HG03378 (cell line): ENCODE measurements around the gene DAZAP1.
"Not testable (repeated sequence)": the region's sequence is repeated elsewhere in the genome, so short reads cannot be mapped to it uniquely, and the experiment has no call there.

Source experiments
- ATAC-seq: cut with Tn5 transposase; IDR thresholded peaks from one replicate; pipeline ENCODE4 v1.9.1; 2021; ENCODE audit warnings: mild to moderate bottlenecking, moderate library complexity; ENCODE audit not compliant: unreplicated experiment

The DAZAP1 gene

DNA sequence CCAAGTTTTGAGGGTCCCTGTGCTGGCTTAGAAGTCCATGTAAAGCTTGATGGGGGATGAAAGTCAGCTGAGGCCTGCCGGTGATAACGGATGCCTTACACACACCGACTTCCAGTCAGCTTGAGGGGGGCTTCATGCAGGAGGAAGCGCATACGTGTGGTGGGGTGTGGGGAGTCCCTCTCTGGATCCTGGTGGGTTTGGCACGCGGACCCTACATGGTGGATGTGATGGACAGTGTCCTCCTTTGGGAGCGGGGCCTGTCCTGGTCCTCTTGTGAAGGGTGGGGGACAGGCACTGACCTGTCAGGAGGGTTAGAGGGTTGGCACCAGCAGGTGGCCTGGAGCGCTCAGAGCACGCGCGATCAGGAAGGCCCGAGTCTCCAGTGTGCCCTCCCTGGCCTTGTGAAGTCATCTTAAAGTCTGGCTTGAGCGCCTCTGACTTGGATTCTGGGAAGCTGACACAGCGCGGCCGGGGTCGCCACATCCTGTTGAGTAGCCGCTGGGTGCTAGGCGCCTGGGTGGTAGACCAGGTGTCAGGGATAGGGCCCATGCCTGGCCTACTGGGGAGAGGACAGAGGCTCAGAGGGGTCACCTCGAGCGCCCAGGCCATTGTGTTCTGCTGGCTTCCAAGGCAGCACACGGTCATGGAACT is 2.9 kb downstream of the DAZAP1 start:
- no peak for ATAC-seq

DNA sequence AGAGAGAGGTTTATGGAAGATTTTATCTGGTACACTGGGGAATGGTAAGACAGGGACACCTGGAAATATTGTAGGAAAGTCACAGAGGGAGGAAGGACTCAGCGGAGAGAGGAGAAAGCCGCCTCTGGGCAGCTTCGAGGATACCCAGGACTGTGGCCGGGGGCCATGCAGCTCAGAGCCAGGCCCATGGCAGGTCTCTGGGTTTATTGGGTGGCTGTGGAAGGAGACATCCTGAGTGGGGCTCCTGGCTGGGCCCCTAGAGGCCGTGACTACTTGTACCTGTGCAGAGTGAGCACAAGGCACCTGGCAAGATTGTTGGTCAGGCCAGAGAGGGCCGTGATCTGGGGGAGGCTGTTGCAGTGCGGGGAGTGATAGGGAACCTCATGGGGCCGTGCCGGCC is 3.4 kb downstream of the DAZAP1 start:
- no peak for ATAC-seq

DNA sequence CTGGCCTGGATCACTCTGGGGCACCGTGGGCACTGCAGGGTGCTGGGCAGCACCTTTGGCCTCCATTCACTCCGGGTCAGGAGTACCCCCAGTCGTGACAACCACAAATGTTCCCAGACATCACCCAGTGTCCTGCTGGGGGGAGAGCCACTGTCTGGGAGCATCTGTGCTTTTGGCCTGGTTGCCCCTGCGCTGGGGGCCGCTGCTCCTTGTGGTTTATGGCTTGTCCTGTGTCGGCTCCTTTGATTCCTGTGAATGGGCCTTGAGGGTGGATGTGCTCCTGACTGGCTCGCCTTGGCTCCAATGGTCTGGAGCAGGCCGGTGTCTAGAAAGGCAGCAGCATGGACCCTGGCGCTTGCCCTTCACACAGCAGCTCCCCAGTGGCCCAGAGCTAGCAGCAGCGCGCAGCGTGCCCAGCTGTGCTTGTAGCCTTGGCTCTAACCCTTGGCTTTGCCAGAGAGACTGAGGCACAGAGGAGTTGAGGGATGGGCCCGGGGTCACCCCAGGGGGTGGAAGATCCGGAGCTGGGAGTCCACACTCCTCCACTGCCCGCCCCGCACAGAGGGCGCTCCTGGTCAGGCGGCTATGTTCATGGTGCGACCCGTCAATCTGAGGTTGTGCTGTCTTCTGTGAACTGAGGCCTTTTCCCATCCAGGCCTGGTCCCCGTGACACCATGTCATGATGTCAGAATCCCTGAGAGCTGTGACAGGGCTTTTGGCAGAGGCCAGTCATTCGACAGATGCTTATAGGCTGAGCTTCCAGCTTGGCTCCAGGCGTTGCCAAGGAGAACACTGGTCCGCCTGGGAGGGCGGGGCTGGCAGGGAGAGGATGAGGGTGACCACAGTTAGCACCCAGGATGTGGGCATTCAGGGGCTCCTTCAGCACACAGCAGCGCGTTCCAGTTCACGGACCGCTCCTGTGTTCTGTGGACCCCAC is 4.1 kb downstream of the DAZAP1 start:
- no peak for ATAC-seq

DNA sequence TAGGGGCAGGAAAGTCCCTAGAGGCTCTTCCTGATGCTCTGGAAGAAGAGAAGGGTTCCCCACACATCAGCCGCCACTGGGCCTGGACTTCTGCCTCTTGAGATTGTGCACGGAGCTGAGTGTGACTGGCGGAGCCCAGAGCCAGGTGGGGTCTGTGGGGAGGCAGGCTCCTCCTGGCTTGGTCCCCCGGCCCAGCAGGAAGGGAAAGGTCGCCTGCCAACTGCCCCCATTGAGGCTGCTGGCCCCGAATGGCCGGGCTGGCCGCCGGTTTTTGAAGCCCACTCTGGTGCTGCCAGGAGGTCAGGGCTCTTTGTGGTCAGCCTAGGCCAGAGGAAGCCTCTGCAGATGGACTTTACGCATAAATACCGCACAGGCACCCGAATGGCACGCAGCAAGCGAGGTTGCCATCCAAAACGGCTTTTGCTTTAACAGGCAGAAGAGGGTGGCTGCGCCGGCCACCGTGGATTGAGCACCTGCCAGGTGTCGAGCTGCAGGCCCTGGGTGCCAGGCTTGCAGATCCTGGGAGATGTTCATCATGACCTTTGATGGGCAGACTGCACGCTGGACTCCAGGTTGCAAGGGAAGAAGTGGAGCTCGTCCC is 5.0 kb downstream of the DAZAP1 start:
- ATAC-seq, result no peak

DNA sequence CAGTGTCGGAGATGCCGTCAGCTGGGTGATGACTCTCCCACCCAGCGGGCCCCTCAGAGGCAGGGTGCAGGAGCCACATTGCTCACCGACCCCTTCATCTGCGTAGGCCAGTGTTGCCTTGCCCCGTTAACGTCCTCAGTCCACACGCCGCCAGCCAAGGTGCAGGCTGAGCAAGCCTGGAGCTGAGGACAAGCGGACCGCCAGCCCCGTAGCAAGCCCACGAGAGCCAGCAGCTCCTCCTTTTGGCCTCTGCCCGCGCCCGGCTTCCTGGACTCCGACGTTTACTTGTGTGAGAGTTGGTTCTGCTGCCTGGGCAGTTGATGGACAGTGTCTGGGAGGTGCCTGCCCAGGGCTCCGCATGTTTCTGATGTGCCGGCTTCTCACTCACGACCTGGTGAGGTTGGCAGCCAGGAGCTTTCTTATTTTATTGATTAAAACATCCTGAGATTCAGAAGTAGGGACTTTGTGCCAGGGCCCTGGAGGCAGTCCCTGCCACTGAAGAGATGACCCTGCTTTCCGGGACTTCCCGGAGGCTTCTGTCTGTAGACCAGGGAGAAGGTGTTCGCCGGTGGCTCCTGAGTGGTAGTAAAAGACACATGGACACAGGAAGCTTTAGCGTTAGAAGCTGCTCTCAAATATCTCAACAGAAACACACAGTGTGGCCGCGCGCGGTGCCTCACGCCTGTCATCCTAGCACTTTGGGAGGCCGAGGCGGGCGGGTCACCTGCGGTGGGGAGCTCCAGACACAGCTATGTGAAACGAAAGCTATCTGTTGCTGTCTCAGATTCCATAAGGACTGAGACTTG is 5.8 kb downstream of the DAZAP1 start:
- ATAC-seq, result no peak

DNA sequence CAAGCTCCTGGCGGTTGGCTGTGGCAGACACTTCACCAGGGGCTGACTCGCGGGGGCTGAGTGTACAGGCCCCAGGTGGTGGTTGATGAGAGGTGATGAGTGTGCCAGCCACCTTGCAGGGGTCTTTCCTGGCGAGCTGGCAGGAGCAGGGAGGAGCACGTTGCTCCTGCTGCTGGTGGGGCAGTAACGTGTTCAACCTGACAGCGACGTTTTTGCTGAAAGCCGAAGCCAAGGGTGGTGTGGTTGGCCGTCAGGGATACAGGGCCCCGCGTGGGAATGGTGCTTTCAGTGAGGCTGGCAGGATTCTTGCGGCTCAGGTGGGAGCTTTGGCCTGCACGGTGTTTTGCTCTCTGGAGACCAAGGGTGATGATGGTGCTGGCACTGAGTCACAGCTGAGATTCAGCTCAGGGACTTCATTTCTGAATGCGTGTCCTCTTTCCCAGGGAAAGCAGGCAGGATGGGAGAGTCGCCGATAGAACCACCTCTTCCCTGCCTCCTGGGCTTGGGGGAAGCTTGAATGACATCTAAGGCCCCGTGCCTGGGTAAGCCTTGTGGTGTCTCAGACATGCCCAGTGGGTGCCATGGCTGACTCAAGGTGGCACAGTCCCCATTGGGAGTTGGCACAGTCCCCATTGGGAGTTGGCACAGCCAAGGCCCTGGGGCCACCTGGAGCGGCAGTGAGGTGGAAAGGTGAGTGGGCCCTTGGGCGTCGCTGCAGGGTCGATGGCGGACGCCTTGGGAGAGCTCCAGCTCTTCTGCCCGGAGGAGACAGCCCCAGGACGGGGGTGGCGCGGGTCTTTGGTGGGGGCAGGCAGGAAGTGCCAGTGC is 8.8 kb downstream of the DAZAP1 start:
- no peak for ATAC-seq

DNA sequence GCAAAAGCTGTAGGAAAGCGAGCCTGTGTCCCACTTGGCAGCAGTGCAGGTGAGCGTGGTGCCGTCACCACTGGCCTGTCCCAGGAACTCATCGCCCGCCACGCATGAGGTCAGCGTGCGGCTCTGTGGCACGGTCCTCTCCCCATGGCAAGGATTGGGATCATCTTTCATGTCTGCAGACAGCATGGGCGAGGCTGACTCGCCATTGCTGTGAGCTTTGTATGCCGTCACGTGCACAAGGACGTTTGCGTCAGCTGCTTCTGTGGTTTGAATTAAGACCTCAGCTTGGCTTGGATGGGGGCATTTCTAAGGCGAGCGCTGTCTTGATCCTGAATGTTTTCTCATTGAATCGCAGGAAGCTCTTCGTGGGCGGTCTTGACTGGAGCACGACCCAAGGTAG is 9.8 kb downstream of the DAZAP1 start:
- no peak for ATAC-seq

DNA sequence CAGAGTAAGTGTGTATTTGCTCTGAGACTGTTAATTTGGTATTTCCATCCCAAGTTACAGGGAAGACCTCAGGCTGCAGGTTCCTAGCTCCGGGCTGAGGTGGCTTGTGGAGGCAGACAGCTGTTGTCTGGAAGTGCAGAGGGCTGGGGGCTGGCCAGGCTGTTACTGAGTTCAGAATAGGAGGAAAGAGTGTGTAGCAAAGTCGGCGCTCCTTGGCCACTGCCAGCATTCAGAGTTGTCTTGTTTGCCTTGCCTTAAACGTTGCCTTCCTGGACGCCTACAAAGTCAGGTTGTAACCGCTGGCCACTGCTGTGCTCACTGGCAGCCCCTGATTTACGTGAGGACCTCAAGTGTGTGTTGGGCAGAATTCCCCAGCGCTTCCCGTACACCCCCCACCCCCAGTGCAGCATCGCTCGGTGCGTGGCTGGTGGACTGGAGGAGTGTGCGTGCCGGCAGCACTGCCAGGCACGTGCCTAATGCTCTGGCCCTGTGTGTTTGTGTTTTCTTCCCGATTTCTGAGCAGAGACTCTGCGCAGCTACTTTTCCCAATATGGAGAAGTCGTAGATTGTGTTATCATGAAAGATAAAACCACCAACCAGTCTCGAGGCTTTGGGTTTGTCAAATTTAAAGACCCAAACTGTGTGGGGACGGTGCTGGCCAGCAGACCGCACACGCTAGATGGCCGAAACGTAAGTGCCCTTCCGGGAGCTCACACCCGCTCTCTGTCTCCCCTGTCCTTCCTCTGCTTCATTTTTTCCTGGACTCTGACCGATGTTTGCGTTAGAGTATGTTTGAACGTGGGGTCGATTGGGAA is 10.5 kb downstream of the DAZAP1 start:
- ATAC-seq, result no peak

DNA sequence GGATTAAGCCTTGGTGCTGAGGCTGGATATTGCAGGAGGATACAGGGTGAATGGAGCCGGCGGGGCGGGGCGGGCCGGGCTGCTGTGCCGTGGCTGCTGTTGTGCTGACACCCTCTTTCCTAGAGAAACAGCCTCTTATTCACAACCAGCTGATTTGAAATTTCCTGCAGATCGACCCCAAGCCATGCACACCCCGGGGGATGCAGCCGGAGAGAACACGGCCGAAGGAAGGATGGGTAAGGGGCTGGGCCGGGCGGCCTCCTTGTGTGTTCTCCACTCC is 11.1 kb downstream of the DAZAP1 start:
- no peak for ATAC-seq

DNA sequence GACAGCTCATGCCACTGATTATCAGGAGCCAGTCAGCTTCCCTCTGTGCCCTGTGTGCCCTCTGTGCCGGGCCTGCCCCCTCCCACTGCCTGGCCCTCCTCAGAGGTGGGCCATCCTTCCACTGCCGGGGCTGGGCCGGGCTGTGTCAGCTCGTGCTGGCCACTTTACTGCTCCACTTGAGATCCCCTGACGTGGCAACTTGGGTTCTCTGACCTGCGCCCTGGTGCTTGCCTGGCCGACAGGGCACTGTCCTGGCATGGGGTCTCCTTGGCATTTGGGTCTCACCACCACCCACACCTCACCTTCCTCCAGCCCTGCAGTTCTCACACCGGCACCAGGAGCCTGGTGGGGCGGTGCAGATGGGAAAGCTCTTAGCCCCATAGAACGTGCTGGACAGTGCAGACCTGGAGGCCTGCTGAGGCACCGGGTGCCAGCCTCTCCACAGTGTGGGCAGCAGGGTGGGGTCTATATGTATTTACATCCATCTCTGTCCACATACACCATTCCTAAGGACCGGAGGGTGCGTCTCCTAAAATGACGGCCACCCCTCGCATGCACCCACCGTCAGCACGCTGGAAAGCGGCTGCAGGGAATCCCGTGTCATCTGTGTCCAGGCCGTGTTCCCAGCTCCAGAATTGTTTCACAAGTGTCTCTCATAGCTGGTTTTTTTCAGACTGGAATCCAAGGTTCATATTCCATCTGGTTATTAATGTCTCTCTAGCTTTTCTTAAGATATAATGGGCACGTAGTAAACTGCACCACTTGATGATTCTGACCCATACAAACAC is 11.8 kb downstream of the DAZAP1 start:
- no peak for ATAC-seq

DNA sequence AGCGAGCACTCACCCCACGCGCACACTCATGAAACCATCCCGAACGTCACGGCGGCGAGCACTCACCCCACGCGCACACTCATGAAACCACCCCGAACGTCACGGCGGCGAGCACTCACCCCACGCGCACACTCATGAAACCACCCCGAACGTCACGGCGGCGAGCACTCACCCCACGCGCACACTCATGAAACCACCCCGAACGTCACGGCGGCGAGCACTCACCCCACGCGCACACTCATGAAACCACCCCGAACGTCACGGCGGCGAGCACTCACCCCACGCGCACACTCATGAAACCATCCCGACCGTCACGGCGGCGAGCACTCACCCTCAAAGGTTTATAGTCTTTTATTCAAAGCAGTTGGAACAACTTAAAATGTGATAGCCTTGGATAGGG is 12.7 kb downstream of the DAZAP1 start:
- ATAC-seq, result not testable (repeated sequence)

DNA sequence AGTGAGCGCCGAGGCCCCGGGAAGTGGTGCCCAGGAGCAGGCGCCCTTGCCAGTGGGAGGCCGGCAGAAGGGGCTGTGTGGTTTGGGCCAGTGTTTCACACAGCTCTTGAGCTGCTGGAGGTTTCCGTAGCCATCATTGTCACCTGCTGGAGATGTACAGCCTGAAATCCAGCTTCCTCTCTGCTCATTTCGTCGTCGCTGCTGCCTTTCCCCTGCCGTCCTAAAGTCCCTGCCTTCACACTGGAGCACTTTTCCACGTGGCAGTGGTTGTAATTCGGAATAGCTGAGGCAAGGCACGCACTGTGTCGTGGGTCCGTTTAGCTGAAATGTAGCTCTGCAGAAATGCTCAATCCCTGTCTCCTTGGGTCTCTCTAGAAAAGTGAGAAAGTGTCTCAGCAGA is 13.2 kb downstream of the DAZAP1 start:
- ATAC-seq, result no peak

DNA sequence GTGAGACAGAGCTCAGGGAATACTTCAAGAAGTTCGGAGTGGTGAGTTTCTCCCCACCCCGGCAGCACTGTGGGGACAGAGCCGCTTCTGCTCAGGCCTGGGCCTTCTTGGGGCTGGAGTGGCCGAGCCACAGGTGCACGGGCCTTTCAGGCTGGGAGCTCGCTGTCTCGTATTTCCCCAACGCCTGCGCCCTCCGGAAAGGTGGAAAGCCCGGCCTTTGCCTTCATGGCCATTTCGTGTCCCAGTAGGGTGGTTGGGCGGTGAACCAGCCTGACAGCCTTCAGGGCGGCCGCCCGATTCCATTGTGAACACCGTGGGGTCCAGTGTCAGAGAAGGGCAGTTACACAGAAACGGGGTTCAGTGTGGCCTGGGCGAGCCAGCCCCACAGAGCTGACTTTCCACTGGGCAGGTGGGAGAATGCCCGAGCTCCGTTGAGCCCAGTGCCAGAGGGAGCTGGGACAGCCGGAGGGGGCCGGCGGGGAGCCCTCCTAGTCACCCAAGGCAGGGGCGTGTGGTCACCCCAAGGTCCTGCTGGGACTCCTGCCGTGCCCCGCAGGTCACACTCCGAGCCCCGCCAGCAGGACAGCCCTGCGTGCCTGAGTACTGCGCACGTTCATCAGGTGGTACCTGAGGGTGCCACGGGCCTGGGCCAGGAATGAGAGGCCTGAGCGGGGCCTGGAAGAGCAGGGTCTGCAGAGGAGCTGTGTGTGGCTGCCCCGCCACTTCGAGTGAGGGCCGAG is 14.0 kb downstream of the DAZAP1 start:
- no peak for ATAC-seq

DNA sequence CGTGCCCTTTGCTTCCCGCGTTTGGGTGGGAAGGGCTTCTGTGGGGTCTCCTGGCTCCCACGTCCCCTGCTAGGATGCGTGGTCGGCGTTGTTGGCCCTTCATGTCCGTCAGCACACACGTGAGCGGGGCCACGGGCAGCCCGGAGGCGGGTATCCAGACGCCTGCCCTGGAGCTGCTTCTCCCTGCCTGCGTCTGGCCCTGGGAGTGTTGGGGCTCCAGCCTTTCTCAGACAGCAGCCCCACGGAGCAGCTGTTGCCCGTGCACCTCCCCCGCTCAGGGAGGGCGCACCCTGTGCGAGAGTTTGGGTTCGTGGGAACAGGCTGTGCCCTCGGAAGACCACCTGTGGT is 14.5 kb downstream of the DAZAP1 start:
- no peak for ATAC-seq

DNA sequence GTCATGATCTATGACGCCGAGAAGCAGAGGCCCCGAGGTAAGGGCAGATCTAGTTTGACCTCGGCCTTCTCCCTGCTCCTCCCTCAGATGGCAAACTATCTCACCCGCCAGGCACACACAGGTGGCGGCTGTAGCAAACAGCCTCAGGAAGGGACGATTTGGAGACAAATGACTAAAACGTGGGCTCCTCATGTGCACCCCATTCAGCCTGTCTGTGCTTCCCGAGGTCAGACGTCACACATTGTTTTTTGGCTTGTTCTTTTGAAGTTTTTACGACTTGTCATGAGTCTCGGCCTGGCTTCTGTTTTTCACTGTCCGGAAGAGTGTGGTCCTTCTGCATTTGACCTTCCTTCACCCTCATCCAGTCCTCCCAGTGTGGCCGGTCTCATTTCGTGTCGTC is 15.0 kb downstream of the DAZAP1 start:
- ATAC-seq, result no peak

DNA sequence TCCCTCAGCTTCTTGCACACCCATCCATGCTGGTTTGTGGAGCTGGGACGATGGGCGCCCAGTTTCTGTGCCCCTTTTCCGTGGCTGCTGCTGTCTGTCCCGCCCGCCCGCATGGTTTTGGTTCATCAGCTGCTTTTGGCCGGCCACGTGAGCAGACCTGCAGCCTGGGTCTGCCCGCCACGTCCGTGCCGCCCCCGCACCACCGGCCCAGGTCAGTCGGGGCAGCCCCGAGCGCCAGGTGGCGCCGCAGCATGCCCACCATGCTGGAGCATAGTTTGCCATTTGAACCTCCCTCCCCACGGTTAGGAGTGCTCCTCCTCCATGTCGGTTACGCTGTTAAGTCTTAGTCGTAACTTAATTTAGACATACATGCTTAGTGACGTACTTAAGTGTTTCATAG is 15.6 kb downstream of the DAZAP1 start:
- ATAC-seq, result no peak

DNA sequence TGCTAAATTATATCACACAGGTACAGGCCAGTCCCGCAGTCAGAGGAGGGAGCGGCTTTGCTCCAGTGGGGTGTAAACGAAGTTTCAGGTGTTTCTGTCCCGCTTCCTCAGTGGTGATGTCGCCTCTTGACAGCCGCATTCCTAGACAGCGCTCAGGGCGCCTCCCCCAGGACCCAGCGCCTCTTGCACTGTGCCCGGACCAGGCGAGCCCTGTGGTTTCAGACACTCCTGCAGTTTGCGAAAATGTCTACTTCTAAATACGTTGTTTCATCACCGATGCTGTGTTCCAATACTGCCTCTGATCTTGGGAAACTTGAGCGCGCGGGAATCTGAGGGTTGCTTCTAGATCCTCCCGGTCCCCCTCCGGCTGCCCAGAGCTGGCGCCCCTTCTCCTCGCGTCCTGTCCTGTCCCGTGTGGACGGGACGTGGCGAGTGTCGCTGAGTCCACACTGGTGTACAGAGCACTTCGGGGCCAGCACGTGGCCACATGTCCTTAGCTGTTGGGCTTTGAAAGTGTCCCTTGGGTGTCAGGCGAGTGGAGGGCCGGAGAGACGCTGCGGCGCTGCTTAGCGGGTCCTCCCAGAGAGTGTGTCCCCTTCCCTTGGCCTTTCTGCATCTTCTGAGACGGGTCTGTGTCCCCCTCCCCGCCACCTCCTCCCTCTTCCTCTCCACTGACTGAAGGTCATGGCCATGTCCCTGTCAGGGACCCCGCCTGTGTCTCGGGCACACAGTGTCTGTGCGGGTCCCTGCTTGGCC is 16.2 kb downstream of the DAZAP1 start:
- ATAC-seq, result no peak
